ENCODE results near the gene NSMF. TPM values are rescaled to one million over a fixed set of nuclear protein-coding genes. Genes with fewer than 3 reads are reported as not detected.

The NSMF gene
- total and polyA plus RNA-seq, 10 of the 15 experiments (the other 5 are each of a cell fraction or from before 2014, with no cell fraction given): 0.13 to 44.3 (median 13.4) TPM

DNA sequence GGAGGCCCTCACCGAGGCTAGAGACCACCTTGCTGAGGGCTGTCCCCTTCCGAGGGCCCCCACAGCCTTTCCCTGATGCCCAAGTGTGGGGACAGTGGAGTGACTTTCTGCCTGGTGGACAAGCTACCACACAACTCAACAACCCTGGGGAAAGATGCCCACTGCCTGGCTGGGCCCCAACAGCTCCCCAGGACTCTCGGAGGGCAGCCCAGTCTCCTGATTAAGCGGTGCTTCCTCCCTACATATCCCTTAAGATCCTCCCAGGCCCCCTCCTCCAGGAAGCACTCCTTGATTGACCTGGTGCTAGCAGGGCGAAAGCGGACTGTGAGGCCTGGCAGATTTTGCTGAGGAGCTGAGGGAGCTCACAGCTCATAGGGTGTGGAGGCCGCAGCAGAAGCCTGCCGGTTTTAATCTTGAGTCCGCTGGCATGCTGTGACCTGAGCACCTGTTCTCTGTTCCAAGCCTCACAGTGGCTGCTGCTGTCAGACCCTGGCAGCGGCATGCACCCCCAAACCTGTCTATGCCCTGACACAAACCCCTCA is 2.2 kb downstream of the NSMF start:
- no TSS peak for BruUV-seq (replicated peaks)
- H3K27me3 ChIP-seq (replicated peaks in 1 of 2; ENCODE audit: control insufficient read depth in 2 of 2, insufficient read depth in 2 of 2, low read length in 1 of 2): no peaks in the 10 kb centered on the region
- H3K9me3 ChIP-seq (replicated peaks; ENCODE audit: control insufficient read depth, insufficient read depth, low read length): no peaks in the 10 kb centered on the region
- FAIRE-seq (no peak), ATAC-seq (no peak), DNase-seq (ENCODE audit: low read depth, low spot score) (no peak)
- H3K4me2 ChIP-seq (ENCODE audit: control insufficient read depth, insufficient read depth): peak overlapping the region; percentile 27; the same call in 1 of the 2 replicates
- ChIA-PET SMC1A (ENCODE audit: uncharacterized antibody, unreplicated experiment) (no interaction called here), RAD21 (ENCODE audit: unreplicated experiment) (no interaction called here), CTCF (no interaction called here), POLR2A (interaction anchor here (0.6 kb wide), 1 partner anchor 120 kb away, joined by 3 read pairs; no protein-coding TSS in a partner anchor)
- no peak overlapping the region for H3K4me3 ChIP-seq
- no peak overlapping the region for H3K9ac ChIP-seq (ENCODE audit: control insufficient read depth, insufficient read depth, low read length)
- TF ChIP-seq EGR1 (IDR thresholded peaks at IDR 0.05; ENCODE audit: borderline replicate concordance in 1 of 2, low read depth in 2 of 2, low read length in 2 of 2) (no peak), ASH2L (IDR thresholded peaks at IDR 0.05; ENCODE audit: borderline replicate concordance, low read depth) (no peak), EZH2 (IDR thresholded peaks at IDR 0.05; ENCODE audit: borderline replicate concordance, control insufficient read depth, low read depth, low read length) (no peak), ZBED1 (IDR thresholded peaks at IDR 0.05; ENCODE audit: borderline replicate concordance) (no peak), REST (IDR thresholded peaks at IDR 0.05; ENCODE audit: low read depth, low read length) (no peak), ZNF207 (IDR thresholded peaks at IDR 0.05; ENCODE audit: borderline replicate concordance) (no peak), PAX5 (IDR thresholded peaks at IDR 0.05; ENCODE audit: borderline replicate concordance, low read depth, low read length) (no peak), SUZ12 (IDR thresholded peaks at IDR 0.05; ENCODE audit: unreplicated experiment) (no peak), RELA (IDR thresholded peaks at IDR 0.05; ENCODE audit: borderline replicate concordance, partially characterized antibody) (no peak), CUX1 (IDR thresholded peaks at IDR 0.05; ENCODE audit: insufficient replicate concordance, low read depth, low read length) (no peak), HDAC2 (IDR thresholded peaks at IDR 0.05) (no peak), CBX5 (IDR thresholded peaks at IDR 0.05; ENCODE audit: low read depth) (no peak), POU2F2 (IDR thresholded peaks at IDR 0.05; ENCODE audit: borderline replicate concordance, low read depth, low read length) (no peak), ZSCAN29 (IDR thresholded peaks at IDR 0.05) (no peak), KDM1A (IDR thresholded peaks at IDR 0.05; ENCODE audit: borderline replicate concordance) (no peak), CREB1 (IDR thresholded peaks at IDR 0.05; ENCODE audit: low read depth) (no peak)
- TF ChIP-seq, protein P1, sequence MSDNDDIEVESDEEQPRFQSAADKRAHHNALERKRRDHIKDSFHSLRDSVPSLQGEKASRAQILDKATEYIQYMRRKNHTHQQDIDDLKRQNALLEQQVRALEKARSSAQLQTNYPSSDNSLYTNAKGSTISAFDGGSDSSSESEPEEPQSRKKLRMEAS (IDR thresholded peaks at IDR 0.05; ENCODE audit: low read depth, low read length): no peak
- over 99% methylated on average over 10 of the region's 10 CpGs for WGBS (ENCODE audit: insufficient coverage, insufficient replicate concordance, low lambda C conversion rate, missing lambda C conversion rate)
- H4K20me1 ChIP-seq (ENCODE audit: control insufficient read depth, insufficient read depth): no peaks in the 10 kb centered on the region
- intact Hi-C loops (cut with micrococcal nuclease; ENCODE audit: unreplicated experiment) (no loop called here), in situ Hi-C loops (cut with MboI) (no loop called here)
- H3K79me2 ChIP-seq (ENCODE audit: control insufficient read depth, insufficient read depth, low read length): peaks cover 9% of the 10 kb centered on the region
- no peak overlapping the region for H3K27ac ChIP-seq (ENCODE audit: control insufficient read depth, insufficient read depth)
- peaks cover 27% of the 10 kb centered on the region for H3K4me1 ChIP-seq (ENCODE audit: control insufficient read depth, insufficient read depth, low read length)
- no peak overlapping the region for H2AFZ ChIP-seq (ENCODE audit: control insufficient read depth, low read depth, low read length)
- H3K36me3 ChIP-seq (ENCODE audit: control insufficient read depth in 2 of 2, insufficient read depth in 2 of 2, low read length in 1 of 2): no peaks in the 10 kb centered on the region
